ENCODE measurements around the gene DBF4. TPM values are rescaled to one million over a fixed set of nuclear protein-coding genes. Genes with fewer than 3 reads are reported as not detected.
"Not testable (repeated sequence)": the region's sequence is repeated elsewhere in the genome, so short reads cannot be mapped to it uniquely, and the experiment has no call there.

Gene DBF4, protein sequence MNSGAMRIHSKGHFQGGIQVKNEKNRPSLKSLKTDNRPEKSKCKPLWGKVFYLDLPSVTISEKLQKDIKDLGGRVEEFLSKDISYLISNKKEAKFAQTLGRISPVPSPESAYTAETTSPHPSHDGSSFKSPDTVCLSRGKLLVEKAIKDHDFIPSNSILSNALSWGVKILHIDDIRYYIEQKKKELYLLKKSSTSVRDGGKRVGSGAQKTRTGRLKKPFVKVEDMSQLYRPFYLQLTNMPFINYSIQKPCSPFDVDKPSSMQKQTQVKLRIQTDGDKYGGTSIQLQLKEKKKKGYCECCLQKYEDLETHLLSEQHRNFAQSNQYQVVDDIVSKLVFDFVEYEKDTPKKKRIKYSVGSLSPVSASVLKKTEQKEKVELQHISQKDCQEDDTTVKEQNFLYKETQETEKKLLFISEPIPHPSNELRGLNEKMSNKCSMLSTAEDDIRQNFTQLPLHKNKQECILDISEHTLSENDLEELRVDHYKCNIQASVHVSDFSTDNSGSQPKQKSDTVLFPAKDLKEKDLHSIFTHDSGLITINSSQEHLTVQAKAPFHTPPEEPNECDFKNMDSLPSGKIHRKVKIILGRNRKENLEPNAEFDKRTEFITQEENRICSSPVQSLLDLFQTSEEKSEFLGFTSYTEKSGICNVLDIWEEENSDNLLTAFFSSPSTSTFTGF
- 45.8 TPM for polyA plus RNA-seq (2013, experiment 1 of 2)
- 46.7 TPM for polyA plus RNA-seq (2013, experiment 2 of 2)

DNA sequence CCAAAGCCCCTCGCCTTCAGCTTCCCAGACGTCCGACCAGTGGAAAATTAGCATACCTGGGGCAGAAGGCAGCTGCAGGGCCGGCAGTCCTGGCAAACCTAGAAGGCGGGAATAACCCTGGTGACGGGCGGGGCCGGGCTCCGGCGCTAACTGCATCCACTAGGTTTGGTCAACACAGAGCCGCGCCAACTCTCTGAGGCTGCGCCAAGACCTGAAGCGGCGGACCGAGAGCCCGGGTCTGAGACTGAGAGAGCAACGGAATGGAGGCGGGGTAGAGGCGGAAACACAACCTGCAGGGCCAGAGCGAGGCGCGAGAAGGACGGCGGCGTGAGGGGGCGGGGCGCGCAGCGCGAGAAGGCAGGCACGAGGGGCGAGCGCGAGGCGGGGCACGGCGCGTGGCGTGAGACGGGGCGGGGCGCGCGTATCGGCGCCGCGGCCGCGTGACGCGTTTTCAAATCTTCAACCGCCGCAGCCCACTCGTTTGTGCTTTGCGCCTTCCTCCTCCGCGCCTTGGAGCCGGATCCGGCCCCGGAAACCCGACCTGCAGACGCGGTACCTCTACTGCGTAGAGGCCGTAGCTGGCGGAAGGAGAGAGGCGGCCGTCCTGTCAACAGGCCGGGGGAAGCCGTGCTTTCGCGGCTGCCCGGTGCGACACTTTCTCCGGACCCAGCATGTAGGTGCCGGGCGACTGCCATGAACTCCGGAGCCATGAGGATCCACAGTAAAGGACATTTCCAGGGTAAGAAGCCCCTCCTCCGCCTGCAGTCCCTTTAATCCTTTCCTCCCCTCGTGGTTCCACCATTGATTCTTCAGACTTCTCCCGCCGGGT, at the start of gene DBF4, which contains the start of gene SLC25A40:
DBF4 (plus strand) TSS at position 454 of the 829 bp plus-strand sequence; CDS start at position 694, 240 bp downstream.
SLC25A40 (minus strand) TSS at position 321 of the 829 bp plus-strand sequence. CDS start 17,633 bp downstream, outside the sequence.
- Histone ChIP-seq H3K4me1 (ENCODE audit: control insufficient read depth, insufficient read depth, low read length, poor library complexity, severe bottlenecking) (no peaks in the 10 kb centered on the region), H3K9me3 (ENCODE audit: control insufficient read depth, low read length) (no peaks in the 10 kb centered on the region), H3K4me3 (ENCODE audit: extremely low read depth, insufficient read depth, low read length, poor library complexity, severe bottlenecking) (peak within 1 kb of the TSS; percentile 86), H3K36me3 (ENCODE audit: control insufficient read depth, insufficient read depth, low read length) (peaks cover 43% of the 10 kb centered on the region), H3K27ac (ENCODE audit: low read depth, low read length, severe bottlenecking) (peak within 1 kb of the TSS; percentile 91)
- WGBS, 2 experiments (ENCODE audit: insufficient coverage in 2 of 2), result 0 to 1% methylated on average over 64 to 81 of the region's 84 CpGs

DNA sequence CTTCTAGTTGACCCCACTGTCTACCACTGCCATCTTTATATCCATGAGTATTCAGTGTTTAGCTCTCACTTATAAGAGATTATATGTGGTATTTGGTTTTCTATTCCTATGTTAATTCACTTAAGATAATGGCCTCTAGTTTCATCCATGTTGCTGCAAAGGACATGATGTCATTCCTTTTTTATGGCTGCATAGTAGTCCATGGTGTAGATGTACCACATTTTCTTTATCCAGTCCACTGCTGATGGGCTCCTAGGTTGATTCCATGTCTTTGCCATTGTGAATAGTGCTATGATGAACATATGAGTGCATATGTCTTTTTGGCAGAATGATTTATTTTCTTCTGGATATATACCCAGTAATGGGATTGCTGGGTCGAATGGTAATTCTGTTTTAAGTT, 47.9 kb upstream of the DBF4 start:
- 80% methylated on average over 1 of the region's 1 CpG; no CpG with 5 or more reads in 1 of the 2 experiments for WGBS, 2 experiments (ENCODE audit: insufficient coverage in 2 of 2)
- not testable (repeated sequence) for H3K36me3 ChIP-seq (ENCODE audit: control insufficient read depth, insufficient read depth, low read length); H3K9me3 ChIP-seq (ENCODE audit: control insufficient read depth, low read length); H3K4me1 ChIP-seq (ENCODE audit: control insufficient read depth, insufficient read depth, low read length, poor library complexity, severe bottlenecking); H3K4me3 ChIP-seq (ENCODE audit: extremely low read depth, insufficient read depth, low read length, poor library complexity, severe bottlenecking); H3K27ac ChIP-seq (ENCODE audit: low read depth, low read length, severe bottlenecking)

DNA sequence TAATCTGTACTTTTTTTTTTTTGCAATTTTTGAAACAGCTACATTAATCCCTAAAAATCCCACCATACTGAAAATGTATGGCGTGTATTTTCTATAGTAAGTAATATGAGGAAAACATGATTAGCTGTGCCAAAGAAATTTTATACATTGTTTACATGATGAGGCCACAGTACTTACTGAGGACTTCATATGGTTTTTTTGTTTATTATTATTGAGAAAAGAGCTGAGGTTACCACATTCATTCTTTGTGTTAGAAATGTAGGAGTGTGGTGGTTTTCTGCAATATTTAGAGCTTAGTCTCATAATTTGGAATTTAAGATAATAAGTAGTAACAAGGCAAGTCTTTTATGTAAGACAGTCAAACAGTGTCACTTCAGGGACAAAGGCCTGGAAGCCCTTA, 45.2 kb upstream of the DBF4 start:
- Histone ChIP-seq H3K27ac (ENCODE audit: low read depth, low read length, severe bottlenecking) (no peak overlapping the region), H3K9me3 (ENCODE audit: control insufficient read depth, low read length) (no peaks in the 10 kb centered on the region), H3K36me3 (ENCODE audit: control insufficient read depth, insufficient read depth, low read length) (no peaks in the 10 kb centered on the region), H3K4me1 (ENCODE audit: control insufficient read depth, insufficient read depth, low read length, poor library complexity, severe bottlenecking) (no peaks in the 10 kb centered on the region), H3K4me3 (ENCODE audit: extremely low read depth, insufficient read depth, low read length, poor library complexity, severe bottlenecking) (no peak overlapping the region)
- no CpG with 5 or more reads among the region's 1 CpG for WGBS, 2 experiments (ENCODE audit: insufficient coverage in 2 of 2)

DNA sequence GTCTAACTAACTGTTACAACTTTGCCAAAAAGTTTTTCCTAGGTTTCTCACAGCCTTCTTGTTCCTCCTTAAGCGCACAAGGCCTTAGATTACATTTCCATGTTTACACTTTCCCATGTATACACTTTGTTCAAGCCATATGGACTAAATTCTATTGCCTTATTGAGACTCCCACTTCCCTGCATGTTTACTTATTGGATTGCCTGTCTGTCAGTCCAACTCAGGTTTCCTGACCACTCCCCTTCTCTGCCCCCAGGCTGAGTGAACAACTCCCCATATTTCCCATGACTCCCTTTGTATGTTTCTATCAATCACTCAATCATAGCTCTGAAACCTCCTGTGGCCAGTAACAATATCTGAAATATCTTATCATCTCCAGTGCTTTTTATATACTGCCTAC, 43.2 kb upstream of the DBF4 start:
- no peaks in the 10 kb centered on the region for H3K4me1 ChIP-seq (ENCODE audit: control insufficient read depth, insufficient read depth, low read length, poor library complexity, severe bottlenecking)
- no peaks in the 10 kb centered on the region for H3K36me3 ChIP-seq (ENCODE audit: control insufficient read depth, insufficient read depth, low read length)
- 85 to 100% methylated on average over 1 of the region's 1 CpG for WGBS, 2 experiments (ENCODE audit: insufficient coverage in 2 of 2)
- no peak overlapping the region for H3K4me3 ChIP-seq (ENCODE audit: extremely low read depth, insufficient read depth, low read length, poor library complexity, severe bottlenecking)
- H3K9me3 ChIP-seq (ENCODE audit: control insufficient read depth, low read length), result no peaks in the 10 kb centered on the region
- H3K27ac ChIP-seq (ENCODE audit: low read depth, low read length, severe bottlenecking), result no peak overlapping the region

DNA sequence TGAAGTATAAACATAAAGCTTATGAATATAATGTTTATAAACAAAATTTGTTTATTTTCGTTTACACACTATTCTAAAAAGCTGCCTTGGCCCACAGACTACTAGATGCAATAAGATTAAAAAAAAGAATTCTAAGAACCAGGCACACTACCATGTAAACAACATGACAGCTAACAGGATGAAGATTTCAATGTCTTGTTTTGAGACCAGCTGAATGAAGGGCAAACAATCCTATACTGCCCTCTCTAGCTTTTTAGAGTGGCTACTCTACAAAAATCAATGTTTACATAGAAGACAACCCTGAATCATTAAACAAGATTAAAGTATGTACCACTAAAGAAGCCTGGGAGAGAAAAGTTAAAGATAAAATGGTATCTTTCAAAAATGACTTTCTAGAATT, 38.7 kb upstream of the DBF4 start:
- Histone ChIP-seq H3K27ac (ENCODE audit: low read depth, low read length, severe bottlenecking) (no peak overlapping the region), H3K36me3 (ENCODE audit: control insufficient read depth, insufficient read depth, low read length) (peaks cover 3% of the 10 kb centered on the region)
- WGBS, 2 experiments (ENCODE audit: insufficient coverage in 2 of 2), result no CpG with 5 or more reads among the region's 1 CpG

DNA sequence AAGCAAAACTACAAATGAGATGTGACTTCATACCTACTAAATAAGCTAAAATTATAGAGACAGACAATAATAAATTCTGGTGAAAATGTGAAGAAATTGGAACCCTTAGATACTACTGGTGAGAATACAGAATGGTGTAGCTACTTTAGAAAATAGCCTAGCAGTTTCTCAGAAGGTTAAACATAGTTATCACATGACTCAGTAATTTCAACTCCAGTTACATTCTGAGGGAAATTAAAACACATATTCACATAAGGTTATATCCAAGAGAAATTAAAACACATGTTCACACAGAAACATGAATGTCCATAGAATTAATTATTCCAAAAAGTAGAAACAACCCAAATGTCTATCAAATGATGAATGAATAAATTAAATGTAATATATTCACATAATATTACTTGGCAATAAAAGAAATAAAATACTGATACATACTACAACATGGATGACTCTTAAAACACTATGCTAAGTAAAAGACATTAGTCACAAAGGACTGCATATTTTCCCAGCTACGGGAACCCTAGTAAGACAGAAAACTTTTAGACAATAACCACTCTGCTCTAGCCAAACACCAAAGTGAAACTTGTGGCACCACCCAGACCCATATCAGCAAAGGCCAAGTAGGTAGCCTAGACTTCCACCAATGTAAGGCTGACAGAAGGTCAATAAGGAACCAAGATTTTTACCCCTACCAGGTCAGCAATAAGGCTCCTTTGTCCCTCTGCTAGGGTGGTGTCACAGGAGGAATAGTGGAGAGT, 25.3 kb upstream of the DBF4 start:
- H3K4me1 ChIP-seq (ENCODE audit: control insufficient read depth, insufficient read depth, low read length, poor library complexity, severe bottlenecking), result no peaks in the 10 kb centered on the region
- no peaks in the 10 kb centered on the region for H3K9me3 ChIP-seq (ENCODE audit: control insufficient read depth, low read length)
- WGBS, 2 experiments (ENCODE audit: insufficient coverage in 2 of 2), result 100% methylated on average over 1 of the region's 1 CpG; no CpG with 5 or more reads in 1 of the 2 experiments
- H3K4me3 ChIP-seq (ENCODE audit: extremely low read depth, insufficient read depth, low read length, poor library complexity, severe bottlenecking), result no peak overlapping the region
- no peak overlapping the region for H3K27ac ChIP-seq (ENCODE audit: low read depth, low read length, severe bottlenecking)
- H3K36me3 ChIP-seq (ENCODE audit: control insufficient read depth, insufficient read depth, low read length), result peaks cover 13% of the 10 kb centered on the region

More for the DNA sequence above, 38.7 kb upstream of the DBF4 start:
- no peaks in the 10 kb centered on the region for H3K9me3 ChIP-seq (ENCODE audit: control insufficient read depth, low read length)
- H3K4me3 ChIP-seq (ENCODE audit: extremely low read depth, insufficient read depth, low read length, poor library complexity, severe bottlenecking), result no peak overlapping the region
- no peaks in the 10 kb centered on the region for H3K4me1 ChIP-seq (ENCODE audit: control insufficient read depth, insufficient read depth, low read length, poor library complexity, severe bottlenecking)

DNA sequence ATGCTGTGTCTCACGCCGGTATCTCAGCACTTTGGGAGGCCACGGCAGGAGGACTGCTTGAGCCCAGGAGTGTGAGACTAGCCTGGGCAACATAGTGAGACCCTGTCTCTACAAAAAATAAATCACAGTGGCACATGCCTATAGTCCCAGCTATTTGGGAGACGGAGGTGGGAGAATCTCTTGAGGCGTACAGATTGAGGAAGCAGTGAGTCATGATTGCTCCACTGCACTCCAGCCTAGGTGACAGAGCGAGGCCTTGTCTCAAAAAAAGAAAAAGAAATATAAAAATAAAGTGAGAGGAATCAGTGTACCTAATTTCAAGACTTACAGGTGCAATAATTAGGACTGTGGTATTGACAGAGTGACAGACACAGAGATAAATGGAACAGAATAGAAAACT, 24.0 kb upstream of the DBF4 start:
- no peak overlapping the region for H3K4me3 ChIP-seq (ENCODE audit: extremely low read depth, insufficient read depth, low read length, poor library complexity, severe bottlenecking)
- H3K9me3 ChIP-seq (ENCODE audit: control insufficient read depth, low read length), result no peaks in the 10 kb centered on the region
- 96 to 98% methylated on average over 5 to 6 of the region's 6 CpGs for WGBS, 2 experiments (ENCODE audit: insufficient coverage in 2 of 2)
- H3K27ac ChIP-seq (ENCODE audit: low read depth, low read length, severe bottlenecking), result no peak overlapping the region
- H3K4me1 ChIP-seq (ENCODE audit: control insufficient read depth, insufficient read depth, low read length, poor library complexity, severe bottlenecking), result no peaks in the 10 kb centered on the region
- H3K36me3 ChIP-seq (ENCODE audit: control insufficient read depth, insufficient read depth, low read length), result peaks cover 14% of the 10 kb centered on the region

DNA sequence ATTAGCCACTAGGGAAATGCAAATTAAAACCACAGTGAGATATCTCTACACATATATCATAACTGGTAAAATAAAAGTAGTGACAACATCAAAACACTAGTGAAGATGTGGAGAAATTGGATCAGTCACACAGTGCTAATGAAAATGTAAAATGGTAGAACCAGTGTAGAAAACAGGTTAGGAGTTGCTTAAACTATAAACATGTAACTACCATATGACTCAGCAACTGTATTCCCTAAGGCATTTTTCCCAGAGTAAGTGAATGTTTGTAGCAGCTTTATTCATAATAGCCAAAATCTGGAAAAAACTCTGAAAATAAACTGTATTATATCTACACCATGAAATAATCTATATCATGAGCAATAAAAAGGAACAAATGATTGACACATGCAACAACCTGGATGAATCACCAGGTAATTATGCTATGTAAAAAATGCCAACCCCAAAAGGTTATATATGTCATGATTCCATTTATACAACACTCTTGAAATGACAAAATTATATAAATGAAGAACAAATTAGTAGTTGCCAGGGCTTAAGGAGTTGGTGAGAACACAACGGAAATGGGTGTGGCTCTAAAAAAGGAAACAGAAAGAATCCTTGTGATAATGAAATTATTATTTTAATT, 22.9 kb upstream of the DBF4 start:
- Histone ChIP-seq H3K27ac (ENCODE audit: low read depth, low read length, severe bottlenecking) (no peak overlapping the region), H3K9me3 (ENCODE audit: control insufficient read depth, low read length) (no peaks in the 10 kb centered on the region), H3K4me1 (ENCODE audit: control insufficient read depth, insufficient read depth, low read length, poor library complexity, severe bottlenecking) (no peaks in the 10 kb centered on the region), H3K36me3 (ENCODE audit: control insufficient read depth, insufficient read depth, low read length) (peaks cover 22% of the 10 kb centered on the region), H3K4me3 (ENCODE audit: extremely low read depth, insufficient read depth, low read length, poor library complexity, severe bottlenecking) (no peak overlapping the region)
- no CpG with 5 or more reads among the region's 1 CpG for WGBS, 2 experiments (ENCODE audit: insufficient coverage in 2 of 2)

DNA sequence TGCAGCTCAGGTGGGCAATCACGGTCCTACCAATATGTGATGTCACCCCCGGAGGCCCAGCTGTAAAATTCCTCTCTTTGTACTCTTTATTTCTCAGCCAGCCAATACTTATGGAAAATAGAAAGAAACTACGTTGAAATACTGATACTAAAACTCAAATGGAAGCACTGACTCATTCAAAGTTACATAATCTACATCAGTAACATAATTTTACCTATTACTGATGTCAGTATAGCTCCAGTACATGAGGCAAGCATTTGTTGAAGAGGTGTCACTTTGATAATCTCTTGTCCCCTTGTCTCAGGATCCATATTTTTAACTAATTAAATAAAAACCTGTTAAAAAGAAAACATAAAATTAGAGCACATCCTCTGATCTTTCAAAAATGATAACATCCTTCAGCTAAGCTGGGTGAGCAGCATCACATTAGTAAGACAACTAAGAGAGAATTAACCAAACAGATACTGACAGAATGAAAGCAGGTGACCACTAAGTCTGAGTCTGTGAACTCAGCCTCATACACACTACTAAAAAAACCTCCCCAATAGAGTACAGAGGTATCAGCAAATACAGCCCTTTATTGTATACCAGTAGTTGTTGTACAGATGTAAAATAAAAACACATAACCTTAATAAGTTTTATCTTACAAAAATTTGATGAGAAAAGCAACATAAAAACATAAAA, 17.7 kb upstream of the DBF4 start:
- no peaks in the 10 kb centered on the region for H3K4me1 ChIP-seq (ENCODE audit: control insufficient read depth, insufficient read depth, low read length, poor library complexity, severe bottlenecking)
- peaks cover 21% of the 10 kb centered on the region for H3K36me3 ChIP-seq (ENCODE audit: control insufficient read depth, insufficient read depth, low read length)
- H3K27ac ChIP-seq (ENCODE audit: low read depth, low read length, severe bottlenecking), result no peak overlapping the region
- WGBS, 2 experiments (ENCODE audit: insufficient coverage in 2 of 2), result 100% methylated on average over 2 of the region's 3 CpGs; no CpG with 5 or more reads in 1 of the 2 experiments
- H3K9me3 ChIP-seq (ENCODE audit: control insufficient read depth, low read length), result no peaks in the 10 kb centered on the region
- H3K4me3 ChIP-seq (ENCODE audit: extremely low read depth, insufficient read depth, low read length, poor library complexity, severe bottlenecking), result no peak overlapping the region
